Esophagus squamous epithelium (tissue), 5 donors: ENCODE results near the gene SH3TC1. TPM values are rescaled to one million over a fixed set of nuclear protein-coding genes. Genes with fewer than 3 reads are reported as not detected.
A peak's percentile ranks its signal among the peaks of the same experiment; 100 is the strongest.

Experiments used
- DNase-seq: peaks from one replicate; lab custom pipeline; 2025; lab: John Stamatoyannopoulos, UW
- H3K27ac ChIP-seq, 4 donors: fragments of 200-600 bp; sonication (generic); one replicate each; pipeline ENCODE4 v1.5.1; 2016 to 2019; ENCODE audit warnings: mild to moderate bottlenecking in 1 of 4
- H3K27me3 ChIP-seq, 4 donors: fragments of 200-600 bp; sonication (generic); 1 replicate in 3 of 4; 2 replicates in 1 of 4; pipeline versions ENCODE4 v1.5.1 to v1.6.0; 2017 to 2021; ENCODE audit warnings: antibody characterized with exemption in 1 of 4
- H3K36me3 ChIP-seq, 3 donors: fragments of 200-600 bp; sonication (generic); one replicate each; pipeline ENCODE4 v1.5.1; 2016 to 2019
- H3K4me1 ChIP-seq, 3 donors: fragments of 200-600 bp; sonication (generic); one replicate each; pipeline ENCODE4 v1.5.1; 2017 to 2019
- H3K4me3 ChIP-seq, 4 donors: fragments of 200-600 bp; sonication (generic); 1 replicate in 3 of 4; 2 replicates in 1 of 4; pipeline ENCODE4 v1.5.1; 2016 to 2019; ENCODE audit warnings: mild to moderate bottlenecking in 2 of 4, moderate library complexity in 1 of 4
- H3K9me3 ChIP-seq, 3 donors: fragments of 200-600 bp; sonication (generic); one replicate each; pipeline ENCODE4 v1.5.1; 2016 to 2019
- POLR2A ChIP-seq, 4 donors: fragments of 450-650 bp; IDR thresholded peaks; one replicate each; pipeline ENCODE4 v1.6.1; 2017; ENCODE audit warnings: antibody characterized with exemption in 4 of 4, mild to moderate bottlenecking in 4 of 4, moderate library complexity in 3 of 4
- WGBS, 2 donors: methylation state at CpG; one replicate each; pipeline ENCODE4 v1.1.5; 2018; 5-methylcytosine and 5-hydroxymethylcytosine counted together
- intact Hi-C: fragments of 100-400 bp; cut with DNase I; formaldehyde crosslinking; loops from one replicate; pipeline ENCODE4 v1.15.0; 2022
- total RNA-seq, 4 donors: library from RNA; depleted of rRNA; stranded (reverse); fragments of >200 nt; gene quantifications; one replicate each; pipeline ENCODE4 v1.1.0, GENCODE V29; 2016
- TF ChIP-seq, protein P1 (sequence below), 6 experiments: fragments of 450-650 bp in 4 of 6; fragments of 200-600 bp in 2 of 6; sonication (generic) in 2 of 6; IDR thresholded peaks; one replicate each; pipeline ENCODE4 v1.5.1; 2016 to 2019; ENCODE audit warnings: antibody characterized with exemption in 6 of 6, mild to moderate bottlenecking in 4 of 6, moderate library complexity in 4 of 6
- donor health status: DM: yes; HTN: yes; CAD: no.

SH3TC1 gene
- total RNA-seq, 4 donors from 2014 or later = 24.6 to 31.2 (median 27.1) TPM

- no peak for DNase-seq
- H3K27ac ChIP-seq = no peak overlapping the region
- H3K27me3 ChIP-seq = no peaks in the 10 kb centered on the region
- peaks cover 7 to 30% (median 19%) of the 10 kb centered on the region in 3 donors for H3K4me1 ChIP-seq
- intact Hi-C loops = loop anchor here (5.0 kb wide), 1 partner anchor 158 kb away; no protein-coding TSS in a partner anchor
- no peak for TF ChIP-seq POLR2A (IDR thresholded peaks at IDR 0.05)
- TF ChIP-seq, protein P1, sequence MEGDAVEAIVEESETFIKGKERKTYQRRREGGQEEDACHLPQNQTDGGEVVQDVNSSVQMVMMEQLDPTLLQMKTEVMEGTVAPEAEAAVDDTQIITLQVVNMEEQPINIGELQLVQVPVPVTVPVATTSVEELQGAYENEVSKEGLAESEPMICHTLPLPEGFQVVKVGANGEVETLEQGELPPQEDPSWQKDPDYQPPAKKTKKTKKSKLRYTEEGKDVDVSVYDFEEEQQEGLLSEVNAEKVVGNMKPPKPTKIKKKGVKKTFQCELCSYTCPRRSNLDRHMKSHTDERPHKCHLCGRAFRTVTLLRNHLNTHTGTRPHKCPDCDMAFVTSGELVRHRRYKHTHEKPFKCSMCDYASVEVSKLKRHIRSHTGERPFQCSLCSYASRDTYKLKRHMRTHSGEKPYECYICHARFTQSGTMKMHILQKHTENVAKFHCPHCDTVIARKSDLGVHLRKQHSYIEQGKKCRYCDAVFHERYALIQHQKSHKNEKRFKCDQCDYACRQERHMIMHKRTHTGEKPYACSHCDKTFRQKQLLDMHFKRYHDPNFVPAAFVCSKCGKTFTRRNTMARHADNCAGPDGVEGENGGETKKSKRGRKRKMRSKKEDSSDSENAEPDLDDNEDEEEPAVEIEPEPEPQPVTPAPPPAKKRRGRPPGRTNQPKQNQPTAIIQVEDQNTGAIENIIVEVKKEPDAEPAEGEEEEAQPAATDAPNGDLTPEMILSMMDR (IDR thresholded peaks at IDR 0.05) = no peak
- no peak overlapping the region for H3K4me3 ChIP-seq
- H3K36me3 ChIP-seq = peaks cover 0 to 28% (median 0%) of the 10 kb centered on the region in 3 donors
- no peaks in the 10 kb centered on the region for H3K9me3 ChIP-seq
- WGBS, 2 donors = 67 to 82% methylated on average over 1 to 3 of the region's 18 CpGs
These were observed 45.1 kb downstream of the SH3TC1 start for GRCh38 chr4:8244001-8244757.

DNA sequence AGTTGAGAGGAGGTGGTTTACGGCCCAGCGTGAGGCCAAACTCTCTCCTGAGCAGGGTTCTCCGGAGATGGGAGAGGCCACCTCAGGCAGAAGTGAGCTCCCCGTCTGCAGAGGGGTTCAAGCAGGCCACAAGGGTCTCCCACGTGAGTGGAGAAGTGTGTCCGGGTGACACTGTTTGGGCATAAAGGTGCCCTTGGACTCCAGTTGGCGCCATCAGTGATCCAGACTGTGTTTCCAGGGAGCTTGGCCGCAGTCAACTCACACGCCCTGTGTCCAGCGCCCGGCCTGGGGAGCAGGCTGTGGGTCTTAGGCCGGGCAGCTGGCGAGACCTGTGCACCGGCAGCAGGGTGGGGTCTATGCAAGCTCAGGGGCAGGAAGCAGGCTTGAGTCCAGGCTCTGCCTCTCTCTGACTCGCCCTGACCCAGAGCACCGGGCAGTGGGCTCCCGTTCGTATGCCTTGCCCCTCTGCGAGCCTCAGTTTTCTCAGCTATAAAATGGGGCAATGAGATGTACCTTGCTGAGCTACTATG is 45.9 kb downstream of the SH3TC1 start:
- WGBS, 2 donors = 73 to 89% methylated on average over 2 to 13 of the region's 19 CpGs
- Histone ChIP-seq H3K27ac (no peak overlapping the region), H3K36me3 (peaks cover 0 to 20% (median 0%) of the 10 kb centered on the region in 3 donors), H3K9me3 (no peaks in the 10 kb centered on the region), H3K4me1 (peaks cover 7 to 30% (median 19%) of the 10 kb centered on the region in 3 donors), H3K27me3 (no peaks in the 10 kb centered on the region), H3K4me3 (no peak overlapping the region)
- DNase-seq = no peak
- intact Hi-C loops = loop anchor here (5.0 kb wide), 1 partner anchor 157 kb away; no protein-coding TSS in a partner anchor
- TF ChIP-seq POLR2A (IDR thresholded peaks at IDR 0.05) = no peak
- TF ChIP-seq, protein P1 (IDR thresholded peaks at IDR 0.05) = no peak

GRCh38 chr4:8245884-8246833 is 47.1 kb downstream of the SH3TC1 start:
- H3K36me3 ChIP-seq = peaks cover 0 to 8% (median 0%) of the 10 kb centered on the region in 3 donors
- no peaks in the 10 kb centered on the region for H3K27me3 ChIP-seq
- intact Hi-C loops = no loop called here
- H3K27ac ChIP-seq = peak overlapping the region in 2 of 4 donors; percentile 70 to 76
- no peak for DNase-seq
- no peak overlapping the region for H3K4me3 ChIP-seq
- WGBS, 2 donors = 87 to 90% methylated on average over 20 to 22 of the region's 31 CpGs
- TF ChIP-seq, protein P1 (IDR thresholded peaks at IDR 0.05) = no peak
- no peak for TF ChIP-seq POLR2A (IDR thresholded peaks at IDR 0.05)
- peaks cover 7 to 30% (median 19%) of the 10 kb centered on the region in 3 donors for H3K4me1 ChIP-seq
- H3K9me3 ChIP-seq = no peaks in the 10 kb centered on the region

DNA sequence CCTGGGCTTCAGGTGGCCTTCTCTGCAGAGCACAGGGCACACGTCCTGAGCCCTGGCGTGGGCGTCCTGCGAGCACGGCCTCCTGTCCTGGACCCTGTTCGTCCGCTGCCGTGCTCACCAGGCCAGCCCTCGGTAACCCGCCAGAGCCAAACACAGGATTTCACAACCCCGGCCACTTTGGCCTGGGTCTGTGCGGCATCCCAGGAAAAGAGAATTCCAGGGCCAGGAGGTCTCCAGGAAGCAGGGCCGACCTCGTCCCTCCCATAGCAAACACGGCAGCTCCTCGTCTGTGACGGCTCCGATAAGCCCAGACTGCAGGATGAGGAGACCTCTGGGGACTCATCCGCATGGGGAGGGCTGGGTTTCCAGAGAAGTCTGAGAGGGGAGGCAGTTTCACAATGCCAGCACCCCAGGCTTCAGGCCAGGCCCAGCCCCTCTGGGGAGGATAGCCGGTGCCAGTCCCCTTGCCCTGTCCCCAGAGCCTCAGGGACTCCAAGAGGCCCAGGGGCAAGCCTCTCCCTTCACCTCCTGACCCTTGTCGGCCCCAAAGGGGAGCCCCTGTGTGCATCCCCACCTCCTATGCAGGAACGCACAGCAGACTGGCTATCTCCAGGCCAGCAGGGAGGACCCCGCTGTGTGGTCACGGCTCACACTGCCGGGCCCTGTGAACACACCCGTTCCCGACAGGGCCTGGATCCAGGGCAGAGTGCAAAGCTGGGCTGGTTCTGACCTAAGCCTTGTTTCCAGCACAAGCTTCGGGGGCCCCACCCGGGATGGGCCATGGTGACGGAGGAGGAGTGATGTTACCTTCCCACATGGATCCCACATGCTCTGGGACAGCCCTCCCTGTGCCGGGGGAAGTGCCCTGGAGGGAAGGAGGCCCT is 48.2 kb downstream of the SH3TC1 start:
- intact Hi-C loops = no loop called here
- TF ChIP-seq, protein P1 (IDR thresholded peaks at IDR 0.05) = no peak
- no peak for TF ChIP-seq POLR2A (IDR thresholded peaks at IDR 0.05)
- H3K27ac ChIP-seq = peak overlapping the region in 3 of 4 donors; percentile 45 to 76 (median 70)
- no peaks in the 10 kb centered on the region for H3K27me3 ChIP-seq
- WGBS, 2 donors = 65 to 98% methylated on average over 8 to 10 of the region's 31 CpGs
- H3K4me3 ChIP-seq = no peak overlapping the region
- DNase-seq = no peak
- H3K4me1 ChIP-seq = peaks cover 7 to 25% (median 15%) of the 10 kb centered on the region in 3 donors
- no peaks in the 10 kb centered on the region for H3K9me3 ChIP-seq
- no peaks in the 10 kb centered on the region for H3K36me3 ChIP-seq
